Fibroblast of the aortic adventitia (primary cell): Measurements from ENCODE around the gene CFAP45. TPM values are rescaled to one million over a fixed set of nuclear protein-coding genes. Genes with fewer than 3 reads are reported as not detected.
A peak's percentile ranks its signal among the peaks of the same experiment; 100 is the strongest.

Experiments used
- DNase-seq: peaks from one replicate; pipeline ENCODE4 v3.0.0-alpha.2; 2010; ENCODE audit warnings: low read depth
- H3K4me3 ChIP-seq: 2 replicates; pipeline ENCODE4 v1.5.1; 2011; ENCODE audit warnings: low read depth, mild to moderate bottlenecking, control low read depth, low read length, moderate library complexity
- total RNA-seq: library from RNA; depleted of rRNA; stranded (reverse); fragments of >200 nt; gene quantifications from 2 replicates; pipeline ENCODE4 v1.2.3, GENCODE V29; 2012; ENCODE audit warnings: low replicate concordance
- TF ChIP-seq, protein P1 (sequence below): IDR thresholded peaks from 2 replicates; pipeline ENCODE4 v1.5.1; 2011; ENCODE audit warnings: mild to moderate bottlenecking, low read length, control low read depth, inconsistent platforms; ENCODE audit not compliant: insufficient read depth

The CFAP45 gene
- total RNA-seq, 1 donor, result 0.27 TPM

DNA sequence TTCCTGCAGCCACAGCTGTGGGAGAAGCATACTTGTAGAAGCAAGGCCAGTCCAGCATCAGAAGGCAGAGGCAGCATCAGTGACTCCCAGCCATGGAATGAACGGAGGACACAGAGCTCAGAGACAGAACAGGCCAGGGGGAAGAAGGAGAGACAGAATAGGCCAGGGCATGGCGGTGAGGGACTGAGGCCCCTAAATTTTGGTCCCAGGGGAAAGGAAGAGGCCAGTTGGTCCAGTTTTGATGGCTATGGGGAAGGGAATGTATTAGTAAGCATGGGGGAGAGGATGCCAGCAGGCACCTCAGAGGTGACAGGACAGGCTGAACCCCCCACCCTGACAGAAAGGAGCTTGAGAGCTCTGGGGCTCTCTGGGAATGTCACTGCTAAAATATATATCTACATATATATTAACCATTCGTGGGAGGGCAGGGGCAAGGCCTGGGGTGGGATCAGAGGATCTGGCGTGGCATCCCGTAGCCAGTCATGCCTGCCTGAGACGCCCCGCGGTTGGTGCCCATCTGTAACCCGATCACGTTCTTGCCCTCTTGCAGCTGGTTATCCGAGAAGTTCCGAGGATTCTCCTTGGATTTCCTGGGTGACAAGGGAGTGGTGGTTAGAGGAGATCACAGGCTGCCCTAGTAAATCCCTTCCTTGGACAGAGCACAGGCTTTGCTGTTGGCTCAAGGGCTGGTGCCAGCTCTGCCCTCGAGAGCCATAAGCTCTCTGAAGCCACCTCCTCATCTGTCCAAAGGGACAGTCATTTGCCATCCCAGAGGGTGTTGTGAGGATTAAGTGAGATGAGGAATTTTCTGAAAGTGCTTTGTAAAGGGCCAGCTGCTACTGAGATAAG, 18.6 kb upstream of the CFAP45 start:
- DNase-seq, result no peak
- TF ChIP-seq, protein P1, sequence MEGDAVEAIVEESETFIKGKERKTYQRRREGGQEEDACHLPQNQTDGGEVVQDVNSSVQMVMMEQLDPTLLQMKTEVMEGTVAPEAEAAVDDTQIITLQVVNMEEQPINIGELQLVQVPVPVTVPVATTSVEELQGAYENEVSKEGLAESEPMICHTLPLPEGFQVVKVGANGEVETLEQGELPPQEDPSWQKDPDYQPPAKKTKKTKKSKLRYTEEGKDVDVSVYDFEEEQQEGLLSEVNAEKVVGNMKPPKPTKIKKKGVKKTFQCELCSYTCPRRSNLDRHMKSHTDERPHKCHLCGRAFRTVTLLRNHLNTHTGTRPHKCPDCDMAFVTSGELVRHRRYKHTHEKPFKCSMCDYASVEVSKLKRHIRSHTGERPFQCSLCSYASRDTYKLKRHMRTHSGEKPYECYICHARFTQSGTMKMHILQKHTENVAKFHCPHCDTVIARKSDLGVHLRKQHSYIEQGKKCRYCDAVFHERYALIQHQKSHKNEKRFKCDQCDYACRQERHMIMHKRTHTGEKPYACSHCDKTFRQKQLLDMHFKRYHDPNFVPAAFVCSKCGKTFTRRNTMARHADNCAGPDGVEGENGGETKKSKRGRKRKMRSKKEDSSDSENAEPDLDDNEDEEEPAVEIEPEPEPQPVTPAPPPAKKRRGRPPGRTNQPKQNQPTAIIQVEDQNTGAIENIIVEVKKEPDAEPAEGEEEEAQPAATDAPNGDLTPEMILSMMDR, result no peak
- H3K4me3 ChIP-seq, result no peak overlapping the region

DNA sequence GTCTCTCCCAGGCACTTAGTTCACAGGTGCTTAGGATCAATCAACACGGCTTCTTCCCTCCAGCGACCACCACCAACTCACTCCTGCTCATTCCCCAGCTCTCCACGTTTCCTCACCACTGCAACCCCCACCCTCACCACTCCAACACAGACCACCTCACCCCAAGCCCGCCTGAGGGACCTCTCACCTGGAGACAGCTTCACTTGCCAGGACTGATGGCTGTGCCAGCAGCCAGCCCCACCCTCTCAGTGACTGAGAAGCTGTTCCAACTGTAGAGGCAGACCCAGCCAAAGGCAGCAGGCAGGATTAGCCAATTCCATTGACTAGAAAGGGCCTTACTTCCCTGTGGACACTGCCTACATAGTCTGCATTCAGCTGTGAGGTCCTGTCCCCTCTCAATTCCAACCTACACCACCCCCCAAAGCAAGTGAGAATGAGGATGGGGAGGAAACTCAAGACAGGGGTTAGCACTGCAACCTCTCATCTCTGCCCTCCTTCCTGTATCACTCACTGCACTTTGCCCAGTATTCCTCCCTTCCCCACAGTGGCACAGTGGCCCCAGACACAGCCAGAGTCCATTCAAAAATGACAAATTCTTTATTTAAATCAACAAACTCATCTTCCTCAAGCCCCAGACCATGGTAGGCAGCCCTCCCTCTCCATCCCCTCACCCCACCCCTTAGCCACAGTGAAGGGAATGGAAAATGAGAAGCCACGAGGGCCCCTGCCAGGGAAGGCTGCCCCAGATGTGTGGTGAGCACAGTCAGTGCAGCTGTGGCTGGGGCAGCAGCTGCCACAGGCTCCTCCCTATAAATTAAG, 17.8 kb upstream of the CFAP45 start:
- TF ChIP-seq, protein P1, result no peak
- no peak overlapping the region for H3K4me3 ChIP-seq
- no peak for DNase-seq

DNA sequence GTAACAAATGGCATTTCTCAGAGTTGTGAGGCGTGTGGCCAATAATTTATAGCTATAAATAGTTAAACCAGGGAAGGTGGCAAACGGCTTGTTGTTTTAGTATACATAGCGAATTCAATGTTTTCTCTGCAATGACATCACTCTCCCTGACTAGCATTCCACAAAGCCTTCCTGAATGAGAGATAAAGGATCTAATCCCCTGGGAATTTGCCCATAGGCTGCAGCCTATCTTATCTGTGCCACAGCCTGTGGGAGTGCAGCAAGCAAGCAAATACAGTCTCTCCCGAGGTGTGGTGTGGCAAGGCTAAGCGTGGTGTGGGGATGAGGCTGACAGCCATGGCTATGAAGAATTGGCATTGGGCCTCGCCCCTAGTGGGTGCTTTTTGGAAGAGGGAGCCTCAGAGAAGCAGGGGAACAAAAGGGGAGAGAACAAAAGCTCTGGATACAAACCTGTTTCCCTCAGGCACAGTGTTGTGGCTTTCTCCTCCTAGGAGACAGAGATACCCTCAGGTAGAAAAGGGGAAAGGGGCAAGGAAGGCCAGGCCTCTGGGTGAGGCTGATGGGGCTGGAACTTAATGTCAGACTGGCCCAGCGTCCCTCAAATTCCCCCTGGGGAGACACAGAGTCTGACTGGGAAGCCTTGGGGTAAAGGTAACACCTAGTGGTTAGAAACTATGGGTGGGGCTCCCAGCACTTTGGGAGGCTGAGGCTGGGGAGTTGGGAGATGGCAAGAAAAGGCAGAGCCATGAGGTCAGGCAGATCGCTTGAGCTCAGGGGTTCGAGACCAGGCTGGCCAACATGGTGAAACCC, 16.5 kb upstream of the CFAP45 start:
- TF ChIP-seq, protein P1, result no peak
- DNase-seq, result peak; percentile 96
- no peak overlapping the region for H3K4me3 ChIP-seq

DNA sequence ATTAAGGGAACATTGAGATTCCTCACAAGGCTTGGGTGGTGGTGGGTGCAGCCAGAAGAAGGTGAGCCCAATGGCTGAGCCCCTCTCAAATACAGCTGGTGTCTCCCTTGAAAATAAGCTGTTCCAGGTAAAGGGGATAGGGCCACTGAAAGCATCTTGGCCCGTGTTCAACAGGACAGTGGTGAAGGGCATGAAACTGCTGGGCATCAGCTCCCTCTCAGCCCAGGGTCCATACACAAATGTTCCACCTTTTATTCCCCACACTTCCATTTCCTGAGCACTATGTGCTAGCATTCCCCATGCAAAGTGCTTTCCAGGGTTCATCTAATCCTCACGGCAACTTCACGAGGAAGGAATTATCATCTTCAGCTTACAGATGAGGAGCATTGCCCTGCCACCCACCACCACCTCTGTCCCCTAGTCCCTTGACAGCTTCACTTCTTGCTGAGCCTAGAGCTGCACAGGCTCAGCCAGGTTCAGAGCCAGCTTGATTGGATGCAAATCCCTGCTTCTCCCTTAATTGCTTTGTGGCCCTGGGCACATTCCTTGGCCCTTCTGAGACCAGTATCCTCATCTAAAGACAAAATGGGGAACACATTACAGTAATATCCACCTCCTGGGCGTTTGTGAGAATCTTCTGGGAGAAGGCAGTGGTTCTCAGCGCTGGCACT, 15.7 kb upstream of the CFAP45 start:
- DNase-seq, result no peak
- no peak overlapping the region for H3K4me3 ChIP-seq
- TF ChIP-seq, protein P1, result no peak

DNA sequence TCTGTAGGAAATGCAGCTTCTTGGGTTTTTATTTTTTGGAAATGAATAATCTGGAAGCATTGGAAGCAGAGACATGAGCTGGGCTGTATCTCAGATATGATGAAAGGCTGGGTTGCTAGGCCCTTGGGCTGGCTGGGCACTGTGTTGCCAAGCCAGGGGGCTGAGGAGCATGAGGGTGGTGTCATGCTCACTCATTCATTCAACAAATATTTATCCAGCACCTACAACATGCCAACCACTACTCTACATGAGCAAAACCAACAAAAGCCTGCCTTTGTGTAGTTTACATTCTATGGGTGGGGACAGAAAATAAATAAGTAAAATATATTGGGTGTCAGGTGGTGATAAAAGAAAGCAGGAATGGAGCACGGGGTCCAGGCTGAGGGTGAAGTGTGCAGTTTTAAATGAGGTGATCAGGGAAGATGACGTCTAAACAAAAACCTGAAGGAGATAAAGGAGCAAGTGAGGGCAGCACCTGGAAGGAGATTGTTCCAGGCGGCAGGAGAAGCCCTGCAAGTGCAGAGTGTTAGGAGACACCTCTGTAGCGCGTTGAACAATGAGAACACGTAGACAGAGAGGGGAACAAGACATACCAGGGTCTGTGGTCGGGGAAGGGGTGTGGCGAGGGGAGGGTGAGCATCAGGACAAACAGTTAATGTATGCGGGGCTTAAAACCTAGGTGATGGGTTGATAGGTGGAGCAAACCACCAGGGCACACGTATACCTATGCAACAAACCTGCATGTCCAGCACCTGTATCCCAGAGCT, 14.5 kb upstream of the CFAP45 start:
- TF ChIP-seq, protein P1, result no peak
- no peak overlapping the region for H3K4me3 ChIP-seq
- no peak for DNase-seq
